Tibial nerve (tissue), 4 donors: ENCODE results near the gene MAP7D3. TPM values are rescaled to one million over a fixed set of nuclear protein-coding genes. Genes with fewer than 3 reads are reported as not detected.

Experiments used
- DNase-seq, 2 donors: peaks; one replicate each; pipeline ENCODE4 v3.0.0-alpha.2; 2019; ENCODE audit warnings: low spot score in 2 of 2
- H3K27ac ChIP-seq, 4 donors: fragments of 200-600 bp; sonication (generic) in 3 of 4; one replicate each; pipeline ENCODE4 v1.5.1; 2017 to 2019; ENCODE audit warnings: mild to moderate bottlenecking in 1 of 4
- H3K27me3 ChIP-seq, 2 donors: fragments of 200-600 bp; sonication (generic) in 1 of 2; one replicate each; pipeline versions ENCODE4 v1.5.1 to v1.6.0; 2017 to 2019
- H3K36me3 ChIP-seq, 3 donors: fragments of 200-600 bp; sonication (generic); one replicate each; pipeline ENCODE4 v1.5.1; 2018 to 2019
- H3K4me1 ChIP-seq, 4 donors: fragments of 200-600 bp; sonication (generic) in 3 of 4; one replicate each; pipeline ENCODE4 v1.5.1; 2017 to 2019
- H3K4me3 ChIP-seq, 4 donors: fragments of 200-600 bp; sonication (generic) in 3 of 4; one replicate each; pipeline ENCODE4 v1.5.1; 2017 to 2019; ENCODE audit warnings: mild to moderate bottlenecking in 1 of 4, moderate library complexity in 1 of 4
- H3K9me3 ChIP-seq, 4 donors: fragments of 200-600 bp; sonication (generic) in 3 of 4; one replicate each; pipeline ENCODE4 v1.5.1; 2017 to 2019
- CTCF ChIP-seq, 5 experiments: fragments of 200-600 bp in 3 of 5; fragments of 450-650 bp in 2 of 5; sonication (generic) in 3 of 5; IDR thresholded peaks; one replicate each; pipeline ENCODE4 v1.5.1; 2016 to 2019; ENCODE audit warnings: antibody characterized with exemption in 5 of 5, mild to moderate bottlenecking in 3 of 5, moderate library complexity in 2 of 5
- EP300 ChIP-seq, 2 donors: sonication (generic); formaldehyde crosslinking; IDR thresholded peaks; one replicate each; pipeline ENCODE4 v1.6.1; 2017; ENCODE audit warnings: antibody characterized with exemption in 2 of 2, mild to moderate bottlenecking in 1 of 2
- POLR2A ChIP-seq, 2 donors: fragments of 450-650 bp; IDR thresholded peaks; one replicate each; pipeline ENCODE4 v1.6.1; 2017; ENCODE audit warnings: antibody characterized with exemption in 2 of 2, mild to moderate bottlenecking in 2 of 2, moderate library complexity in 2 of 2
- WGBS, 2 donors: methylation state at CpG; one replicate each; pipeline ENCODE4 v1.1.5; 2018; 5-methylcytosine and 5-hydroxymethylcytosine counted together
- total RNA-seq, 4 donors: library from RNA; depleted of rRNA; stranded (reverse); fragments of >200 nt; gene quantifications; one replicate each; pipeline ENCODE4 v1.1.0, GENCODE V29; 2016

The MAP7D3 gene
- total RNA-seq, 4 donors from 2014 or later: 19.7 to 32.7 (median 22.8) TPM

DNA sequence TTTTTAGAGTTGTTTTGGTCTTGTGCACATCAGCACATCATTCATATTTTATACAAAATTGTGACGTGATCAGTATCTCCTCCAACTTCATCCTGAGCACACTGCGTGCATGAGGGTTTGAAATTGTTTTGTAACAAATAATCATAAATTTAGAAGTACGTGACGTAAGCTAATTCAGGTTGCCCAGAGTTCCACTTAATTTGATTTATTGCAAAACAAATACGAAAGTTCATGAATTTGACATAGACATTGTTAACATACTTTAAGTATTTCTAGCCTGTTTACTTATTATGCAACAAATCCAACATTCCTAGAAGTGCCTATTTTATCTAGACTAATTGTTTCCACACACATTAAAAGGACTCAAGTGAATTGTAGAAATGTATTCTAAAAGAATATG lies 48.3 kb downstream of the MAP7D3 start:
- peaks cover 0 to 5% of the 10 kb centered on the region in 2 donors for H3K27me3 ChIP-seq
- WGBS, 2 donors: 22 to 50% methylated on average over 5 of the region's 5 CpGs
- no peak overlapping the region for H3K4me3 ChIP-seq
- peaks cover 0 to 6% (median 0%) of the 10 kb centered on the region in 3 donors for H3K36me3 ChIP-seq
- no peaks in the 10 kb centered on the region for H3K9me3 ChIP-seq
- peak overlapping the region in 3 of 4 donors; percentile 34 to 79 (median 76) for H3K27ac ChIP-seq
- DNase-seq: no peak
- TF ChIP-seq CTCF (IDR thresholded peaks at IDR 0.05) (no peak), EP300 (IDR thresholded peaks at IDR 0.05) (peak; percentile 59 to 69)
- H3K4me1 ChIP-seq: peaks cover 0 to 39% (median 11%) of the 10 kb centered on the region in 4 donors

GRCh38 chrX:136201601-136202000 lies 49.6 kb downstream of the MAP7D3 start:
- peaks cover 0 to 5% of the 10 kb centered on the region in 2 donors for H3K27me3 ChIP-seq
- no peak overlapping the region for H3K4me3 ChIP-seq
- H3K9me3 ChIP-seq: no peaks in the 10 kb centered on the region
- peak overlapping the region in 3 of 4 donors; percentile 29 to 76 (median 76) for H3K27ac ChIP-seq
- 76 to 92% methylated on average over 5 of the region's 5 CpGs for WGBS, 2 donors
- peaks cover 0 to 2% (median 0%) of the 10 kb centered on the region in 3 donors for H3K36me3 ChIP-seq
- TF ChIP-seq EP300 (IDR thresholded peaks at IDR 0.05): no peak
- TF ChIP-seq POLR2A (IDR thresholded peaks at IDR 0.05): no peak
- TF ChIP-seq CTCF (IDR thresholded peaks at IDR 0.05): no peak
- DNase-seq: no peak
- H3K4me1 ChIP-seq: peaks cover 0 to 39% (median 11%) of the 10 kb centered on the region in 4 donors

- Histone ChIP-seq H3K4me3 (no peak overlapping the region), H3K36me3 (no peaks in the 10 kb centered on the region), H3K27me3 (no peaks in the 10 kb centered on the region), H3K9me3 (no peaks in the 10 kb centered on the region), H3K27ac (peak overlapping the region in 1 of 4 donors; percentile 63), H3K4me1 (peaks cover 0 to 45% (median 11%) of the 10 kb centered on the region in 4 donors)
- TF ChIP-seq POLR2A (IDR thresholded peaks at IDR 0.05) (no peak), CTCF (IDR thresholded peaks at IDR 0.05) (peak in 2 of 5 experiments; percentile 9 to 21)
- 58 to 86% methylated on average over 1 to 2 of the region's 2 CpGs for WGBS, 2 donors
- DNase-seq: no peak
Measured at GRCh38 chrX:136200466-136200865, 50.7 kb downstream of the MAP7D3 start.

DNA sequence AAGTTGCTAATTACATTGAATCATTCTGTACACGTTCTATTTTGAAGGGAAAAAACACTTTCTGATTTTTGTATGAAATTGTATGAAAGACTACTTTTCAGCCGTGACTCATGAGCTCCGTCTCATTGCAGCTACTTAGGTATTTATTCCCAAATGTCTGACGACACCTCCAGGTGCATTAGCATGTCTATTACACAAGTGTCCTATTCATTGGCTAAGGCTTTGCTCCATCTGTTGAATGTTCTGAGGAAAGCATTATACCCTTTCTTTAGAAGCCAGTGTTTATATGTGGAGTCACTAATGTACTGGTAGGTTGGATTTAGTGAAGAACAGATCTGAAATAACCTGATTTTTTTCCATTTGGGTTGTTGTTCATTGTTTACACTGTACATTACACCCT lies 51.8 kb downstream of the MAP7D3 start:
- TF ChIP-seq CTCF (IDR thresholded peaks at IDR 0.05) (no peak), POLR2A (IDR thresholded peaks at IDR 0.05) (no peak), EP300 (IDR thresholded peaks at IDR 0.05) (no peak)
- WGBS, 2 donors: 57 to 59% methylated on average over 4 of the region's 4 CpGs
- H3K4me1 ChIP-seq: peaks cover 0 to 44% (median 6%) of the 10 kb centered on the region in 4 donors
- no peak overlapping the region for H3K4me3 ChIP-seq
- DNase-seq: no peak
- H3K9me3 ChIP-seq: no peaks in the 10 kb centered on the region
- H3K36me3 ChIP-seq: no peaks in the 10 kb centered on the region
- H3K27ac ChIP-seq: peak overlapping the region in 1 of 4 donors; percentile 63
- no peaks in the 10 kb centered on the region for H3K27me3 ChIP-seq

GRCh38 chrX:136198678-136199243 lies 52.4 kb downstream of the MAP7D3 start:
- Histone ChIP-seq H3K9me3 (no peaks in the 10 kb centered on the region), H3K27me3 (no peaks in the 10 kb centered on the region), H3K4me1 (peaks cover 0 to 41% (median 1%) of the 10 kb centered on the region in 4 donors), H3K4me3 (no peak overlapping the region), H3K27ac (peak overlapping the region in 2 of 4 donors; percentile 63 to 71), H3K36me3 (no peaks in the 10 kb centered on the region)
- WGBS, 2 donors: 65 to 70% methylated on average over 6 of the region's 6 CpGs
- DNase-seq: no peak
- no peak for TF ChIP-seq POLR2A (IDR thresholded peaks at IDR 0.05)
- no peak for TF ChIP-seq CTCF (IDR thresholded peaks at IDR 0.05)
- no peak for TF ChIP-seq EP300 (IDR thresholded peaks at IDR 0.05)
